ENCODE results near the gene ACSS2. TPM values are rescaled to one million over a fixed set of nuclear protein-coding genes. Genes with fewer than 3 reads are reported as not detected.

ACSS2 gene
- total and polyA plus RNA-seq, 2 of the 8 experiments (the other 6 are each of a cell fraction or from before 2014, with no cell fraction given): 17.7 to 24.2 TPM

DNA sequence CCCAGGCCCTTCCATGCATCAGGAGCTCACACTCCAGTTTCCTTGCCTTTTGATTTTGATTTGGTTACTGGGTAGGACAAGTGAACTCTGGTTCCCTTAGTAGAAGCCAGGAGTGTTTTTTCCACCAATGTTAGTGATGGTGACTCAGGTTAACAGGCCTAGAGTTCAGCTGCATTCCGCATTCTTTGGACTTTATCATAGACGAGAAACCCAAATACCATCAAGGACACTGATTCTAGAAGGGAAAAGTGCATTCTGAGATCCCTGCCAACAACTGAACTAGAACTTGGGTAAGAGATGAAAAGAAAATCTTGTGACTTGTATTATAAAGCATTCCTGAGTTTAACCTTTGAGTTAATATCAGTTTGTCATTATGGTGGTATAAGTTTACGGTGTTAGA is 70.2 kb downstream of the ACSS2 start (continued):
- TF ChIP-seq, protein P1, sequence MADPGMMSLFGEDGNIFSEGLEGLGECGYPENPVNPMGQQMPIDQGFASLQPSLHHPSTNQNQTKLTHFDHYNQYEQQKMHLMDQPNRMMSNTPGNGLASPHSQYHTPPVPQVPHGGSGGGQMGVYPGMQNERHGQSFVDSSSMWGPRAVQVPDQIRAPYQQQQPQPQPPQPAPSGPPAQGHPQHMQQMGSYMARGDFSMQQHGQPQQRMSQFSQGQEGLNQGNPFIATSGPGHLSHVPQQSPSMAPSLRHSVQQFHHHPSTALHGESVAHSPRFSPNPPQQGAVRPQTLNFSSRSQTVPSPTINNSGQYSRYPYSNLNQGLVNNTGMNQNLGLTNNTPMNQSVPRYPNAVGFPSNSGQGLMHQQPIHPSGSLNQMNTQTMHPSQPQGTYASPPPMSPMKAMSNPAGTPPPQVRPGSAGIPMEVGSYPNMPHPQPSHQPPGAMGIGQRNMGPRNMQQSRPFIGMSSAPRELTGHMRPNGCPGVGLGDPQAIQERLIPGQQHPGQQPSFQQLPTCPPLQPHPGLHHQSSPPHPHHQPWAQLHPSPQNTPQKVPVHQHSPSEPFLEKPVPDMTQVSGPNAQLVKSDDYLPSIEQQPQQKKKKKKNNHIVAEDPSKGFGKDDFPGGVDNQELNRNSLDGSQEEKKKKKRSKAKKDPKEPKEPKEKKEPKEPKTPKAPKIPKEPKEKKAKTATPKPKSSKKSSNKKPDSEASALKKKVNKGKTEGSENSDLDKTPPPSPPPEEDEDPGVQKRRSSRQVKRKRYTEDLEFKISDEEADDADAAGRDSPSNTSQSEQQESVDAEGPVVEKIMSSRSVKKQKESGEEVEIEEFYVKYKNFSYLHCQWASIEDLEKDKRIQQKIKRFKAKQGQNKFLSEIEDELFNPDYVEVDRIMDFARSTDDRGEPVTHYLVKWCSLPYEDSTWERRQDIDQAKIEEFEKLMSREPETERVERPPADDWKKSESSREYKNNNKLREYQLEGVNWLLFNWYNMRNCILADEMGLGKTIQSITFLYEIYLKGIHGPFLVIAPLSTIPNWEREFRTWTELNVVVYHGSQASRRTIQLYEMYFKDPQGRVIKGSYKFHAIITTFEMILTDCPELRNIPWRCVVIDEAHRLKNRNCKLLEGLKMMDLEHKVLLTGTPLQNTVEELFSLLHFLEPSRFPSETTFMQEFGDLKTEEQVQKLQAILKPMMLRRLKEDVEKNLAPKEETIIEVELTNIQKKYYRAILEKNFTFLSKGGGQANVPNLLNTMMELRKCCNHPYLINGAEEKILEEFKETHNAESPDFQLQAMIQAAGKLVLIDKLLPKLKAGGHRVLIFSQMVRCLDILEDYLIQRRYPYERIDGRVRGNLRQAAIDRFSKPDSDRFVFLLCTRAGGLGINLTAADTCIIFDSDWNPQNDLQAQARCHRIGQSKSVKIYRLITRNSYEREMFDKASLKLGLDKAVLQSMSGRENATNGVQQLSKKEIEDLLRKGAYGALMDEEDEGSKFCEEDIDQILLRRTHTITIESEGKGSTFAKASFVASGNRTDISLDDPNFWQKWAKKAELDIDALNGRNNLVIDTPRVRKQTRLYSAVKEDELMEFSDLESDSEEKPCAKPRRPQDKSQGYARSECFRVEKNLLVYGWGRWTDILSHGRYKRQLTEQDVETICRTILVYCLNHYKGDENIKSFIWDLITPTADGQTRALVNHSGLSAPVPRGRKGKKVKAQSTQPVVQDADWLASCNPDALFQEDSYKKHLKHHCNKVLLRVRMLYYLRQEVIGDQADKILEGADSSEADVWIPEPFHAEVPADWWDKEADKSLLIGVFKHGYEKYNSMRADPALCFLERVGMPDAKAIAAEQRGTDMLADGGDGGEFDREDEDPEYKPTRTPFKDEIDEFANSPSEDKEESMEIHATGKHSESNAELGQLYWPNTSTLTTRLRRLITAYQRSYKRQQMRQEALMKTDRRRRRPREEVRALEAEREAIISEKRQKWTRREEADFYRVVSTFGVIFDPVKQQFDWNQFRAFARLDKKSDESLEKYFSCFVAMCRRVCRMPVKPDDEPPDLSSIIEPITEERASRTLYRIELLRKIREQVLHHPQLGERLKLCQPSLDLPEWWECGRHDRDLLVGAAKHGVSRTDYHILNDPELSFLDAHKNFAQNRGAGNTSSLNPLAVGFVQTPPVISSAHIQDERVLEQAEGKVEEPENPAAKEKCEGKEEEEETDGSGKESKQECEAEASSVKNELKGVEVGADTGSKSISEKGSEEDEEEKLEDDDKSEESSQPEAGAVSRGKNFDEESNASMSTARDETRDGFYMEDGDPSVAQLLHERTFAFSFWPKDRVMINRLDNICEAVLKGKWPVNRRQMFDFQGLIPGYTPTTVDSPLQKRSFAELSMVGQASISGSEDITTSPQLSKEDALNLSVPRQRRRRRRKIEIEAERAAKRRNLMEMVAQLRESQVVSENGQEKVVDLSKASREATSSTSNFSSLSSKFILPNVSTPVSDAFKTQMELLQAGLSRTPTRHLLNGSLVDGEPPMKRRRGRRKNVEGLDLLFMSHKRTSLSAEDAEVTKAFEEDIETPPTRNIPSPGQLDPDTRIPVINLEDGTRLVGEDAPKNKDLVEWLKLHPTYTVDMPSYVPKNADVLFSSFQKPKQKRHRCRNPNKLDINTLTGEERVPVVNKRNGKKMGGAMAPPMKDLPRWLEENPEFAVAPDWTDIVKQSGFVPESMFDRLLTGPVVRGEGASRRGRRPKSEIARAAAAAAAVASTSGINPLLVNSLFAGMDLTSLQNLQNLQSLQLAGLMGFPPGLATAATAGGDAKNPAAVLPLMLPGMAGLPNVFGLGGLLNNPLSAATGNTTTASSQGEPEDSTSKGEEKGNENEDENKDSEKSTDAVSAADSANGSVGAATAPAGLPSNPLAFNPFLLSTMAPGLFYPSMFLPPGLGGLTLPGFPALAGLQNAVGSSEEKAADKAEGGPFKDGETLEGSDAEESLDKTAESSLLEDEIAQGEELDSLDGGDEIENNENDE (IDR thresholded peaks at IDR 0.05; ENCODE audit: insufficient replicate concordance, low read length): no peak
- TF ChIP-seq KDM4A (IDR thresholded peaks at IDR 0.05; ENCODE audit: low read depth, low read length, severe bottlenecking): no peak
- TF ChIP-seq, protein P2, sequence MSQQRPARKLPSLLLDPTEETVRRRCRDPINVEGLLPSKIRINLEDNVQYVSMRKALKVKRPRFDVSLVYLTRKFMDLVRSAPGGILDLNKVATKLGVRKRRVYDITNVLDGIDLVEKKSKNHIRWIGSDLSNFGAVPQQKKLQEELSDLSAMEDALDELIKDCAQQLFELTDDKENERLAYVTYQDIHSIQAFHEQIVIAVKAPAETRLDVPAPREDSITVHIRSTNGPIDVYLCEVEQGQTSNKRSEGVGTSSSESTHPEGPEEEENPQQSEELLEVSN (IDR thresholded peaks at IDR 0.05): no peak
- no peak for TF ChIP-seq TAF7 (optimal IDR thresholded peaks at IDR 0.05; ENCODE audit: borderline replicate concordance, low read depth, low read length)
- no peak for TF ChIP-seq KDM1A (IDR thresholded peaks at IDR 0.05; ENCODE audit: borderline replicate concordance, low read length)
- TF ChIP-seq BCL11A (IDR thresholded peaks at IDR 0.05; ENCODE audit: low read depth in 2 of 2, low read length in 2 of 2): no peak
- TF ChIP-seq EP300 (IDR thresholded peaks at IDR 0.05; ENCODE audit: borderline replicate concordance in 1 of 2, low read depth in 2 of 2, low read length in 2 of 2): no peak
- TF ChIP-seq PHF8 (conservative IDR thresholded peaks at IDR 0.05; ENCODE audit: low read depth, low read length): no peak
- no peak for TF ChIP-seq TBP (IDR thresholded peaks at IDR 0.05; ENCODE audit: low read depth, low read length)
- TF ChIP-seq ASH2L (IDR thresholded peaks at IDR 0.05; ENCODE audit: low read length): no peak
